ENCODE measurements around the gene CPLX4. TPM values are rescaled to one million over a fixed set of nuclear protein-coding genes. Genes with fewer than 3 reads are reported as not detected.

Gene CPLX4
- total and polyA plus RNA-seq, 3 experiments from 2014 or later = not detected

- Histone ChIP-seq H3K9me3 (ENCODE audit: low read length) (no peaks in the 10 kb centered on the region), H3K36me3 (ENCODE audit: insufficient read depth, low read length) (peaks cover 34% of the 10 kb centered on the region), H3K27ac (ENCODE audit: low read depth, low read length) (no peak overlapping the region), H3K4me1 (ENCODE audit: insufficient read depth, low read length) (peaks cover 12% of the 10 kb centered on the region), H3K27me3 (ENCODE audit: insufficient read depth, low read length, poor library complexity, severe bottlenecking) (no peaks in the 10 kb centered on the region), H3K4me3 (ENCODE audit: low read length) (no peak overlapping the region)
- ChIA-PET POLR2A (no interaction called here), CTCF (no interaction called here)
- peaks cover 9 to 68% (median 39%) of the 10 kb centered on the region in 3 donors for H3K36me3 Mint-ChIP-seq
- H3K4me1 Mint-ChIP-seq = peaks cover 24 to 49% (median 39%) of the 10 kb centered on the region in 3 donors
- no peak overlapping the region for H3K27ac Mint-ChIP-seq
- no peaks in the 10 kb centered on the region for H3K9me3 Mint-ChIP-seq
- no peaks in the 10 kb centered on the region for H3K27me3 Mint-ChIP-seq
- no peak overlapping the region for H3K4me3 Mint-ChIP-seq
- DNase-seq = no peak
These were observed 34.7 kb upstream of the CPLX4 start for GRCh38 chr18:59353079-59353680.

GRCh38 chr18:59352250-59352855 is 33.9 kb upstream of the CPLX4 start:
- Histone ChIP-seq H3K36me3 (ENCODE audit: insufficient read depth, low read length) (peaks cover 38% of the 10 kb centered on the region), H3K27ac (ENCODE audit: low read depth, low read length) (no peak overlapping the region), H3K4me1 (ENCODE audit: insufficient read depth, low read length) (peaks cover 3% of the 10 kb centered on the region), H3K9me3 (ENCODE audit: low read length) (no peaks in the 10 kb centered on the region), H3K4me3 (ENCODE audit: low read length) (no peak overlapping the region), H3K27me3 (ENCODE audit: insufficient read depth, low read length, poor library complexity, severe bottlenecking) (no peaks in the 10 kb centered on the region)
- ChIA-PET POLR2A (no interaction called here), CTCF (interaction anchor here (1.2 kb wide), 1 partner anchor 43 kb away, joined by 4 read pairs; no protein-coding TSS in a partner anchor)
- Mint-ChIP-seq H3K27ac (peak overlapping the region in 3 of 8 donors; percentile 22 to 88 (median 69)), H3K4me1 (peaks cover 16 to 41% (median 31%) of the 10 kb centered on the region in 3 donors), H3K36me3 (peaks cover 9 to 74% (median 44%) of the 10 kb centered on the region in 3 donors), H3K27me3 (no peaks in the 10 kb centered on the region), H3K9me3 (no peaks in the 10 kb centered on the region), H3K4me3 (no peak overlapping the region)
- DNase-seq = no peak

- Histone ChIP-seq H3K27ac (ENCODE audit: low read depth, low read length) (no peak overlapping the region), H3K36me3 (ENCODE audit: insufficient read depth, low read length) (peaks cover 23% of the 10 kb centered on the region), H3K4me3 (ENCODE audit: low read length) (no peak overlapping the region), H3K27me3 (ENCODE audit: insufficient read depth, low read length, poor library complexity, severe bottlenecking) (no peaks in the 10 kb centered on the region), H3K4me1 (ENCODE audit: insufficient read depth, low read length) (no peaks in the 10 kb centered on the region), H3K9me3 (ENCODE audit: low read length) (peaks cover 3% of the 10 kb centered on the region)
- no peak overlapping the region for H3K4me3 Mint-ChIP-seq
- peaks cover 60 to 86% (median 63%) of the 10 kb centered on the region in 3 donors for H3K36me3 Mint-ChIP-seq
- peak overlapping the region in 1 of 8 donors; percentile 70 for H3K27ac Mint-ChIP-seq
- POLR2A ChIA-PET = interaction anchor here (0.7 kb wide), 1 partner anchor 14 kb away, joined by 3 read pairs; no protein-coding TSS in a partner anchor
- H3K9me3 Mint-ChIP-seq = peaks cover 8 to 17% (median 10%) of the 10 kb centered on the region in 5 donors
- no peaks in the 10 kb centered on the region for H3K27me3 Mint-ChIP-seq
- CTCF ChIA-PET = no interaction called here
- peaks cover 34 to 47% (median 35%) of the 10 kb centered on the region in 3 donors for H3K4me1 Mint-ChIP-seq
- DNase-seq = no peak
These were observed 27.1 kb upstream of the CPLX4 start for GRCh38 chr18:59345556-59345955.

DNA sequence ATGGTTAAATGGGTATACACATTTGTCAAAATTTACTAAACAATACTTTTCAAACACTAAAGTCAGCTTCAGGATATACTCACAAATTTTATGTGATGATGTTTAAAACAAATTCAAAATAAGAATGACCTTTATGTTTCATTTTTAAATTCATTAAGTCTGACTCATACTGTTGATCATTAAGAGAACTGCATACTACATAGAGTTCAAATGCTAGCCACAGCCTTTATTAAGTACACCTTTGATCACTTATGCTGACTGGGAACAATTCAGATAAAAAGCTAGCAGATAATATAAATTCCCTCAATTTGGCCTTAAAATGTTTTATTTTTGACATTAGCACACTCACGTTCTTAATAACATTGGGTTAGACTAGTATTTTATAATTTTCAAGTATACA is 26.5 kb upstream of the CPLX4 start:
- Mint-ChIP-seq H3K4me1 (peaks cover 34 to 47% (median 35%) of the 10 kb centered on the region in 3 donors), H3K36me3 (peaks cover 65 to 89% (median 68%) of the 10 kb centered on the region in 3 donors), H3K4me3 (no peak overlapping the region), H3K9me3 (peaks cover 9 to 22% (median 14%) of the 10 kb centered on the region in 5 donors), H3K27me3 (no peaks in the 10 kb centered on the region), H3K27ac (no peak overlapping the region)
- H3K4me1 ChIP-seq (ENCODE audit: insufficient read depth, low read length) = no peaks in the 10 kb centered on the region
- no peak for DNase-seq
- H3K4me3 ChIP-seq (ENCODE audit: low read length) = no peak overlapping the region
- ChIA-PET POLR2A (no interaction called here), CTCF (no interaction called here)
- no peaks in the 10 kb centered on the region for H3K27me3 ChIP-seq (ENCODE audit: insufficient read depth, low read length, poor library complexity, severe bottlenecking)
- H3K9me3 ChIP-seq (ENCODE audit: low read length) = peaks cover 7% of the 10 kb centered on the region
- H3K27ac ChIP-seq (ENCODE audit: low read depth, low read length) = no peak overlapping the region
- H3K36me3 ChIP-seq (ENCODE audit: insufficient read depth, low read length) = peaks cover 28% of the 10 kb centered on the region

DNA sequence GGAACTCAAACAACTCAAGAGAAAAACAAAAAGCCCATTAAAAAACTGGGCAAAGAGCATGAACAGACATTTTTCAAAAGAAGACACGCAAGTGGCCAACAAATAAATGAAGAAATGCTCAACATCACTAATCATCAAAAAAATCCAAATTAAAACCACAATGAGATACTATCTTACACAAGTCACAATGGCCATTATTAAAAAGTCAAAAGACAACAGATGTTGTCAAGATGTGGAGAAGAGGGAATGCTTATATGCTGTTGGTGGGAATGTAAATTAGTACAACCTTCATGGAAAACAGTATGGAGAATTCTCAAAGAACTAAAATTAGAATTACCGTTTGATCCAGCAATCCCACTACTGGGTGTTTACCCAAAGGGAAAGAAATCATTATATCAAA is 25.5 kb upstream of the CPLX4 start:
- Histone ChIP-seq H3K36me3 (ENCODE audit: insufficient read depth, low read length) (peaks cover 29% of the 10 kb centered on the region), H3K9me3 (ENCODE audit: low read length) (peaks cover 7% of the 10 kb centered on the region), H3K27me3 (ENCODE audit: insufficient read depth, low read length, poor library complexity, severe bottlenecking) (no peaks in the 10 kb centered on the region), H3K4me1 (ENCODE audit: insufficient read depth, low read length) (no peaks in the 10 kb centered on the region), H3K4me3 (ENCODE audit: low read length) (no peak overlapping the region), H3K27ac (ENCODE audit: low read depth, low read length) (no peak overlapping the region)
- no peak for DNase-seq
- POLR2A ChIA-PET = no interaction called here
- H3K27ac Mint-ChIP-seq = no peak overlapping the region
- H3K4me3 Mint-ChIP-seq = no peak overlapping the region
- peaks cover 65 to 88% (median 65%) of the 10 kb centered on the region in 3 donors for H3K36me3 Mint-ChIP-seq
- no peaks in the 10 kb centered on the region for H3K27me3 Mint-ChIP-seq
- CTCF ChIA-PET = no interaction called here
- peaks cover 34 to 47% (median 35%) of the 10 kb centered on the region in 3 donors for H3K4me1 Mint-ChIP-seq
- H3K9me3 Mint-ChIP-seq = peaks cover 9 to 23% (median 14%) of the 10 kb centered on the region in 5 donors

GRCh38 chr18:59340817-59341216 is 22.4 kb upstream of the CPLX4 start:
- no peak for DNase-seq
- H3K27me3 ChIP-seq (ENCODE audit: insufficient read depth, low read length, poor library complexity, severe bottlenecking) = no peaks in the 10 kb centered on the region
- peaks cover 42% of the 10 kb centered on the region for H3K36me3 ChIP-seq (ENCODE audit: insufficient read depth, low read length)
- no peak overlapping the region for H3K4me3 ChIP-seq (ENCODE audit: low read length)
- H3K4me1 ChIP-seq (ENCODE audit: insufficient read depth, low read length) = no peaks in the 10 kb centered on the region
- Mint-ChIP-seq H3K4me3 (no peak overlapping the region), H3K27ac (no peak overlapping the region), H3K9me3 (peaks cover 9 to 23% (median 14%) of the 10 kb centered on the region in 5 donors), H3K27me3 (no peaks in the 10 kb centered on the region), H3K36me3 (peaks cover 69 to 94% (median 72%) of the 10 kb centered on the region in 3 donors), H3K4me1 (peaks cover 35 to 50% (median 38%) of the 10 kb centered on the region in 3 donors)
- CTCF ChIA-PET = no interaction called here
- POLR2A ChIA-PET = no interaction called here
- H3K9me3 ChIP-seq (ENCODE audit: low read length) = peaks cover 7% of the 10 kb centered on the region
- no peak overlapping the region for H3K27ac ChIP-seq (ENCODE audit: low read depth, low read length)

GRCh38 chr18:59340312-59340711 is 21.9 kb upstream of the CPLX4 start:
- POLR2A ChIA-PET = no interaction called here
- DNase-seq = no peak
- Histone ChIP-seq H3K4me3 (ENCODE audit: low read length) (no peak overlapping the region), H3K27ac (ENCODE audit: low read depth, low read length) (no peak overlapping the region), H3K27me3 (ENCODE audit: insufficient read depth, low read length, poor library complexity, severe bottlenecking) (no peaks in the 10 kb centered on the region), H3K9me3 (ENCODE audit: low read length) (peaks cover 7% of the 10 kb centered on the region), H3K4me1 (ENCODE audit: insufficient read depth, low read length) (no peaks in the 10 kb centered on the region), H3K36me3 (ENCODE audit: insufficient read depth, low read length) (peaks cover 42% of the 10 kb centered on the region)
- H3K27ac Mint-ChIP-seq = no peak overlapping the region
- H3K9me3 Mint-ChIP-seq = peaks cover 9 to 23% (median 14%) of the 10 kb centered on the region in 5 donors
- peaks cover 35 to 50% (median 38%) of the 10 kb centered on the region in 3 donors for H3K4me1 Mint-ChIP-seq
- H3K36me3 Mint-ChIP-seq = peaks cover 67 to 94% (median 67%) of the 10 kb centered on the region in 3 donors
- CTCF ChIA-PET = no interaction called here
- H3K4me3 Mint-ChIP-seq = no peak overlapping the region
- H3K27me3 Mint-ChIP-seq = no peaks in the 10 kb centered on the region

DNA sequence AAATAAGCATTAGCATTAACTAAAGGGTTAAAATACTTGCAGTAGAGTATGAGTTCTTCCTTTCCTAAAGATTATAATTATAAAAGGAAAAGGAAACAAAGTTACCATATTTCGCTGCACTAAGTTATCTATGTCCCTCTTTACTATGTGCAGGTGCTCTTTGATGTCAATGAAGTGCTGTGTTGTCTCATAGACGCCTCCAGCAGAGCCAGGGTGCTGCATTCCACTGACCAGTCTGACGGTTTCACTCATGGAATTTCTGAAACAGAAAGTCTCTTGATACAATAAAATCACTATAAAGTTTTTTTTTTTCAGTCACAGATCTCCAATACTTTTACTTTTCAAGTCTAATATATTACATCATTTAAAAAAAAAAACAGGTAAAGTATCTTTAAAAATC is 14.5 kb upstream of the CPLX4 start:
- Histone ChIP-seq H3K9me3 (ENCODE audit: low read length) (no peaks in the 10 kb centered on the region), H3K27ac (ENCODE audit: low read depth, low read length) (no peak overlapping the region), H3K4me3 (ENCODE audit: low read length) (no peak overlapping the region), H3K36me3 (ENCODE audit: insufficient read depth, low read length) (peaks cover 38% of the 10 kb centered on the region), H3K27me3 (ENCODE audit: insufficient read depth, low read length, poor library complexity, severe bottlenecking) (no peaks in the 10 kb centered on the region), H3K4me1 (ENCODE audit: insufficient read depth, low read length) (no peaks in the 10 kb centered on the region)
- POLR2A ChIA-PET = no interaction called here
- Mint-ChIP-seq H3K4me3 (no peak overlapping the region), H3K9me3 (no peaks in the 10 kb centered on the region), H3K4me1 (peaks cover 0 to 7% (median 3%) of the 10 kb centered on the region in 3 donors), H3K27ac (no peak overlapping the region), H3K36me3 (peaks cover 14 to 84% (median 30%) of the 10 kb centered on the region in 3 donors), H3K27me3 (no peaks in the 10 kb centered on the region)
- CTCF ChIA-PET = no interaction called here
- DNase-seq = no peak

All from CD8-positive, alpha-beta memory T cell (primary cell).